Measurements from ENCODE around the gene MYLIP. TPM values are rescaled to one million over a fixed set of nuclear protein-coding genes. Genes with fewer than 3 reads are reported as not detected.

MYLIP gene
- total and polyA plus RNA-seq, 2 of the 4 experiments (the other 2 are of a cell fraction), result 1.8 to 3.2 TPM

GRCh38 chr6:16168858-16169257 lies 40.0 kb downstream of the MYLIP start:
- Histone ChIP-seq H3K27me3 (ENCODE audit: control insufficient read depth, insufficient read depth, low read length) (peaks cover 49% of the 10 kb centered on the region), H3K56ac (ENCODE audit: extremely low read depth, insufficient read depth, low read length) (no peak overlapping the region), H2AK9ac (replicated peaks; ENCODE audit: low read depth, low read length, poor library complexity) (no peak overlapping the region), H3K14ac (replicated peaks; ENCODE audit: low read depth, low read length) (no peak overlapping the region), H2BK20ac (ENCODE audit: low read depth, low read length) (no peak overlapping the region), H3K4me1 (ENCODE audit: control insufficient read depth, insufficient read depth, low read length) (no peaks in the 10 kb centered on the region; the same call in 1 of the 2 replicates), H3K79me1 (ENCODE audit: low read depth in 1 of 2, low read length in 2 of 2) (no peaks in the 10 kb centered on the region), H4K91ac (ENCODE audit: insufficient read depth, low read depth, low read length) (no peak overlapping the region), H2BK5ac (ENCODE audit: low read depth, low read length, poor library complexity, severe bottlenecking) (no peak overlapping the region), H3K36me3 (ENCODE audit: control insufficient read depth, insufficient read depth, low read length) (no peaks in the 10 kb centered on the region), H2AFZ (replicated peaks; ENCODE audit: low read length, poor library complexity) (no peak overlapping the region), H3K18ac (ENCODE audit: low read depth, low read length) (no peak overlapping the region), H3K23ac (ENCODE audit: low read depth, low read length) (no peak overlapping the region), H3K9me3 (ENCODE audit: control insufficient read depth, insufficient read depth, low read length) (no peaks in the 10 kb centered on the region), H3K4ac (ENCODE audit: low read depth, low read length) (no peak overlapping the region), H3K9me1 (ENCODE audit: insufficient read depth, low read length) (no peaks in the 10 kb centered on the region), H4K8ac (ENCODE audit: low read depth in 2 of 2, low read length in 2 of 2) (no peak overlapping the region), H2BK15ac (ENCODE audit: low read depth, low read length) (no peak overlapping the region), H3K9ac (ENCODE audit: low read depth, low read length) (no peak overlapping the region), H2BK120ac (ENCODE audit: low read depth, low read length) (no peak overlapping the region), H3K4me3 (ENCODE audit: insufficient read depth, low read depth, low read length) (no peak overlapping the region), H3K27ac (ENCODE audit: insufficient read depth, low read length) (no peak overlapping the region), H3K4me2 (ENCODE audit: low read depth, low read length) (no peak overlapping the region), H4K5ac (ENCODE audit: low read depth, low read length) (no peak overlapping the region), H4K20me1 (ENCODE audit: insufficient read depth, low read length) (no peaks in the 10 kb centered on the region), H2AK5ac (ENCODE audit: low read depth, low read length) (no peak overlapping the region)
- CTCF ChIA-PET, result interaction anchor here (0.5 to 1.9 kb wide), 11 partner anchors 12 to 496 kb away, joined by 3 to 8 read pairs (median 3); partner anchors contain the start of gene MYLIP
- peak; percentile 48 for ATAC-seq (ENCODE audit: low read depth)
- peak; percentile 68 for TF ChIP-seq RAD21 (IDR thresholded peaks at IDR 0.05; ENCODE audit: low read length)
- peak; percentile 57 for TF ChIP-seq SMC3 (IDR thresholded peaks at IDR 0.05; ENCODE audit: low read depth, low read length)
- TF ChIP-seq CTCF (conservative IDR thresholded peaks at IDR 0.05; ENCODE audit: low read depth, low read length), result peak; percentile 58
- TF ChIP-seq RFX5 (IDR thresholded peaks at IDR 0.05; ENCODE audit: low read depth, low read length), result no peak
- TF ChIP-seq, protein P1, sequence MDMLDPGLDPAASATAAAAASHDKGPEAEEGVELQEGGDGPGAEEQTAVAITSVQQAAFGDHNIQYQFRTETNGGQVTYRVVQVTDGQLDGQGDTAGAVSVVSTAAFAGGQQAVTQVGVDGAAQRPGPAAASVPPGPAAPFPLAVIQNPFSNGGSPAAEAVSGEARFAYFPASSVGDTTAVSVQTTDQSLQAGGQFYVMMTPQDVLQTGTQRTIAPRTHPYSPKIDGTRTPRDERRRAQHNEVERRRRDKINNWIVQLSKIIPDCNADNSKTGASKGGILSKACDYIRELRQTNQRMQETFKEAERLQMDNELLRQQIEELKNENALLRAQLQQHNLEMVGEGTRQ (IDR thresholded peaks at IDR 0.05; ENCODE audit: low read depth, low read length), result no peak
- intact Hi-C loops (cut with micrococcal nuclease), result loop anchor here (1.0 kb wide), 1 partner anchor 478 kb away; no protein-coding TSS in a partner anchor
- BruUV-seq (replicated peaks), result no TSS peak
- peak; percentile 37 for DNase-seq
- WGBS, 2 experiments (ENCODE audit: extremely low coverage in 2 of 2, insufficient read length in 1 of 2), result no CpG with 5 or more reads among the region's 3 CpGs
- in situ Hi-C loops (cut with MboI; ENCODE audit: low sequenced_read_pairs), result no loop called here
- dilution Hi-C loops (cut with HindIII; ENCODE audit: low sequenced_read_pairs, unreplicated experiment), result no loop called here
- POLR2A ChIA-PET (ENCODE audit: unreplicated experiment), result interaction anchor here (0.6 kb wide), 1 partner anchor 16 kb away, joined by 3 read pairs; no protein-coding TSS in a partner anchor
